Peyer's patch (tissue), 4 donors: Measurements from ENCODE around the gene DRAM1. TPM values are rescaled to one million over a fixed set of nuclear protein-coding genes. Genes with fewer than 3 reads are reported as not detected.
A peak's percentile ranks its signal among the peaks of the same experiment; 100 is the strongest.
"Not testable (repeated sequence)": the region's sequence is repeated elsewhere in the genome, so short reads cannot be mapped to it uniquely, and the experiment has no call there.

Experiments
- DNase-seq, 3 donors: peaks; one replicate each; pipeline ENCODE4 v3.0.0-alpha.2; 2017 to 2019
- H3K27ac ChIP-seq, 4 donors: fragments of 200-600 bp; sonication (generic); one replicate each; pipeline ENCODE4 v1.5.1; 2016 to 2019
- H3K27me3 ChIP-seq, 2 donors: fragments of 200-600 bp; sonication (generic); one replicate each; pipeline ENCODE4 v1.5.1; 2019
- H3K36me3 ChIP-seq, 3 donors: fragments of 200-600 bp; sonication (generic); one replicate each; pipeline ENCODE4 v1.5.1; 2016 to 2019
- H3K4me1 ChIP-seq, 4 donors: fragments of 200-600 bp; sonication (generic); one replicate each; pipeline ENCODE4 v1.5.1; 2016 to 2019
- H3K4me3 ChIP-seq, 4 donors: fragments of 200-600 bp; sonication (generic); 1 replicate in 3 of 4; 2 replicates in 1 of 4; pipeline ENCODE4 v1.5.1; 2016 to 2019; ENCODE audit warnings: mild to moderate bottlenecking in 1 of 4
- H3K9me3 ChIP-seq, 4 donors: fragments of 200-600 bp; sonication (generic); one replicate each; pipeline ENCODE4 v1.5.1; 2016 to 2019; ENCODE audit warnings: mild to moderate bottlenecking in 1 of 4
- CTCF ChIP-seq, 6 experiments: fragments of 450-650 bp in 4 of 6; fragments of 200-600 bp in 2 of 6; sonication (generic) in 1 of 6; IDR thresholded peaks; one replicate each; pipeline ENCODE4 v1.5.1; 2017 to 2019; ENCODE audit warnings: antibody characterized with exemption in 6 of 6, mild to moderate bottlenecking in 3 of 6, moderate library complexity in 1 of 6
- POLR2A ChIP-seq, 2 donors: fragments of 450-650 bp; IDR thresholded peaks; one replicate each; pipeline ENCODE4 v1.5.1; 2017; ENCODE audit warnings: antibody characterized with exemption in 2 of 2, mild to moderate bottlenecking in 2 of 2, moderate library complexity in 2 of 2
- total RNA-seq, 4 donors: library from RNA; depleted of rRNA; stranded (reverse); fragments of >200 nt; gene quantifications; one replicate each; pipeline ENCODE4 v1.1.0, GENCODE V29; 2016

DRAM1 gene
- total RNA-seq, 4 donors from 2014 or later: 3.2 to 7.4 (median 5.7) TPM

- DNase-seq: no peak
- H3K4me1 ChIP-seq: no peaks in the 10 kb centered on the region
- H3K36me3 ChIP-seq: no peaks in the 10 kb centered on the region
- H3K27ac ChIP-seq: no peak overlapping the region
- no peak overlapping the region for H3K4me3 ChIP-seq
- H3K27me3 ChIP-seq: no peaks in the 10 kb centered on the region
- TF ChIP-seq CTCF (IDR thresholded peaks at IDR 0.05) (no peak), POLR2A (IDR thresholded peaks at IDR 0.05) (no peak)
- no peaks in the 10 kb centered on the region for H3K9me3 ChIP-seq
Observed at GRCh38 chr12:101866615-101867373, 10.6 kb upstream of the DRAM1 start.

- not testable (repeated sequence) for H3K4me3 ChIP-seq, H3K27ac ChIP-seq, H3K9me3 ChIP-seq, H3K4me1 ChIP-seq, H3K36me3 ChIP-seq, H3K27me3 ChIP-seq, DNase-seq
Observed at GRCh38 chr12:101867619-101868018, 9.8 kb upstream of the DRAM1 start.

GRCh38 chr12:101870925-101871324 lies 6.5 kb upstream of the DRAM1 start:
- no peak for DNase-seq
- Histone ChIP-seq H3K27me3 (no peaks in the 10 kb centered on the region), H3K36me3 (no peaks in the 10 kb centered on the region), H3K4me3 (no peak overlapping the region), H3K4me1 (no peaks in the 10 kb centered on the region), H3K27ac (no peak overlapping the region), H3K9me3 (no peaks in the 10 kb centered on the region)
- no peak for TF ChIP-seq POLR2A (IDR thresholded peaks at IDR 0.05)
- TF ChIP-seq CTCF (IDR thresholded peaks at IDR 0.05): no peak

- peaks cover 0 to 6% (median 0%) of the 10 kb centered on the region in 4 donors for H3K4me1 ChIP-seq
- TF ChIP-seq POLR2A (IDR thresholded peaks at IDR 0.05) (no peak), CTCF (IDR thresholded peaks at IDR 0.05) (no peak)
- no peak overlapping the region for H3K4me3 ChIP-seq
Observed at GRCh38 chr12:101875162-101875561, 2.2 kb upstream of the DRAM1 start.

GRCh38 chr12:101876322-101876860 lies 989 bp upstream of the DRAM1 start:
- Histone ChIP-seq H3K36me3 (no peaks in the 10 kb centered on the region), H3K27me3 (no peaks in the 10 kb centered on the region), H3K9me3 (no peaks in the 10 kb centered on the region), H3K27ac (peak overlapping the region; percentile 84 to 94 (median 92)), H3K4me3 (peak overlapping the region; percentile 65 to 87 (median 76)), H3K4me1 (peaks cover 0 to 6% (median 0%) of the 10 kb centered on the region in 4 donors)
- no peak for TF ChIP-seq CTCF (IDR thresholded peaks at IDR 0.05)
- TF ChIP-seq POLR2A (IDR thresholded peaks at IDR 0.05): no peak
- no peak for DNase-seq

More at GRCh38 chr12:101875162-101875561, 2.2 kb upstream of the DRAM1 start:
- no peaks in the 10 kb centered on the region for H3K9me3 ChIP-seq
- DNase-seq: no peak
- H3K36me3 ChIP-seq: no peaks in the 10 kb centered on the region
- peak overlapping the region in 1 of 4 donors; percentile 91 for H3K27ac ChIP-seq
- no peaks in the 10 kb centered on the region for H3K27me3 ChIP-seq

- Histone ChIP-seq H3K27me3 (no peaks in the 10 kb centered on the region), H3K9me3 (no peaks in the 10 kb centered on the region), H3K36me3 (no peaks in the 10 kb centered on the region), H3K27ac (peak overlapping the region; percentile 84 to 94 (median 92)), H3K4me1 (peaks cover 0 to 6% (median 0%) of the 10 kb centered on the region in 4 donors), H3K4me3 (peak overlapping the region; percentile 65 to 87 (median 76))
- DNase-seq: peak in 1 of 3 donors; percentile 37
- TF ChIP-seq POLR2A (IDR thresholded peaks at IDR 0.05) (no peak), CTCF (IDR thresholded peaks at IDR 0.05) (no peak)
Observed at GRCh38 chr12:101877806-101878242, 444 bp downstream of the DRAM1 start.
